HepG2 (cell line): ENCODE measurements around the gene RARA. TPM values are rescaled to one million over a fixed set of nuclear protein-coding genes. Genes with fewer than 3 reads are reported as not detected.

Source experiments
- ATF5 ChIP-seq: sonication (generic); formaldehyde crosslinking; IDR thresholded peaks from 2 replicates; pipeline ENCODE4 v1.4.0; 2020; ENCODE audit warnings: mild to moderate bottlenecking, low read depth, missing genetic modification reagents
- CEBPB ChIP-seq: IDR thresholded peaks from 2 replicates; pipeline ENCODE4 v1.6.1; 2011; ENCODE audit warnings: low read depth, low read length, improper control_type of control experiment, borderline replicate concordance
- GFI1 ChIP-seq: sonication (generic); formaldehyde crosslinking; IDR thresholded peaks from 2 replicates; pipeline ENCODE4 v1.5.0; 2020; ENCODE audit warnings: missing genetic modification reagents, mild to moderate bottlenecking, borderline replicate concordance
- HOXA3 ChIP-seq: sonication (generic); formaldehyde crosslinking; IDR thresholded peaks from 2 replicates; pipeline ENCODE4 v1.5.0; 2020; ENCODE audit warnings: missing genetic modification reagents
- KLF15 ChIP-seq: sonication (generic); formaldehyde crosslinking; IDR thresholded peaks from 2 replicates; pipeline ENCODE4 v1.8.1; 2023; ENCODE audit warnings: borderline replicate concordance, mild to moderate bottlenecking, inconsistent platforms, missing genetic modification reagents, mixed read lengths
- MYPOP ChIP-seq: sonication (generic); formaldehyde crosslinking; IDR thresholded peaks from 2 replicates; pipeline ENCODE4 v1.8.1; 2023; ENCODE audit warnings: mild to moderate bottlenecking, moderate library complexity, missing genetic modification reagents
- NCOR1 ChIP-seq: fragments of 200-600 bp; sonication (generic); IDR thresholded peaks from 2 replicates; pipeline ENCODE4 v1.7.0; 2017; ENCODE audit warnings: antibody characterized with exemption, low read length, borderline replicate concordance
- NFYC ChIP-seq: IDR thresholded peaks from 2 replicates; pipeline ENCODE4 v1.6.1; 2016; ENCODE audit warnings: missing genetic modification reagents, missing compliant biosample characterization
- RAD21 ChIP-seq: fragments of 450-650 bp; formaldehyde crosslinking; IDR thresholded peaks from 2 replicates; pipeline ENCODE4 v1.5.0; 2020; ENCODE audit warnings: mild to moderate bottlenecking
- RCOR2 ChIP-seq: IDR thresholded peaks from 2 replicates; pipeline ENCODE4 v1.6.1; 2016; ENCODE audit warnings: missing biosample characterization, missing genetic modification reagents
- SALL1 ChIP-seq: sonication (generic); formaldehyde crosslinking; IDR thresholded peaks from 2 replicates; pipeline ENCODE4 v1.8.0; 2022; ENCODE audit warnings: mild to moderate bottlenecking, missing genetic modification reagents
- SKI ChIP-seq: fragments of 450-650 bp; IDR thresholded peaks from one replicate; pipeline ENCODE4 v1.6.1; 2018; ENCODE audit warnings: mild to moderate bottlenecking; ENCODE audit not compliant: partially characterized antibody
- ZMAT5 ChIP-seq: sonication (generic); formaldehyde crosslinking; IDR thresholded peaks from 2 replicates; pipeline ENCODE4 v1.5.0; 2020; ENCODE audit warnings: mild to moderate bottlenecking, low read depth, missing genetic modification reagents, borderline replicate concordance
- ZNF34 ChIP-seq: sonication (generic); formaldehyde crosslinking; IDR thresholded peaks from 2 replicates; pipeline ENCODE4 v1.4.0; 2020; ENCODE audit warnings: mild to moderate bottlenecking, missing genetic modification reagents, borderline replicate concordance
- ZNF558 ChIP-seq: sonication (generic); formaldehyde crosslinking; IDR thresholded peaks from 2 replicates; pipeline ENCODE4 v1.9.0; 2022; ENCODE audit warnings: mild to moderate bottlenecking, missing genetic modification reagents, borderline replicate concordance
- ZNF609 ChIP-seq: sonication (generic); formaldehyde crosslinking; IDR thresholded peaks from 2 replicates; pipeline ENCODE4 v1.4.0; 2020; ENCODE audit warnings: mild to moderate bottlenecking, missing genetic modification reagents, borderline replicate concordance
- ZNF737 ChIP-seq: sonication (generic); formaldehyde crosslinking; IDR thresholded peaks from 2 replicates; pipeline ENCODE4 v1.5.0; 2020; ENCODE audit warnings: missing genetic modification reagents, mild to moderate bottlenecking, borderline replicate concordance
- ZNF746 ChIP-seq: sonication (generic); formaldehyde crosslinking; IDR thresholded peaks from 2 replicates; pipeline ENCODE4 v1.8.0; 2022; ENCODE audit warnings: mild to moderate bottlenecking, missing genetic modification reagents
- ZNF816 ChIP-seq: sonication (generic); formaldehyde crosslinking; IDR thresholded peaks from 2 replicates; pipeline ENCODE4 v1.8.0; 2022; ENCODE audit warnings: missing genetic modification reagents, mild to moderate bottlenecking, borderline replicate concordance
- ZUFSP ChIP-seq: sonication (generic); formaldehyde crosslinking; IDR thresholded peaks from 2 replicates; pipeline ENCODE4 v1.9.0; 2021; ENCODE audit warnings: missing genetic modification reagents, mild to moderate bottlenecking, borderline replicate concordance
- polyA plus RNA-seq, 8 experiments: library from polyadenylated mRNA; depleted of rRNA in 3 of 8; stranded (reverse) in 7 of 8; unstranded in 1 of 8; fragments of >200 nt; fragmentation: Illumina TruSeq in 4 of 8; extraction: Trizol in 4 of 8; gene quantifications; 2 replicates each; pipeline versions ENCODE4 v1.2.1 to v1.2.3, GENCODE V29; 2011 to 2016; ENCODE audit warnings: low read depth in 4 of 8, missing spikeins in 1 of 8, mixed read lengths in 1 of 8; ENCODE audit not compliant: insufficient read depth in 1 of 8
- total RNA-seq, 5 experiments: library from RNA; depleted of rRNA; stranded (reverse); fragments of >200 nt; fragmentation: Illumina TruSeq; extraction: Trizol; gene quantifications; 2 replicates each; pipeline ENCODE4 v1.2.3, GENCODE V29; 2016; ENCODE audit warnings: low read depth in 1 of 5

The RARA gene
- total and polyA plus RNA-seq, 2 of the 13 experiments (the other 11 are each of a cell fraction or from before 2014, with no cell fraction given) = 6.4 to 8.6 TPM

GRCh38 chr17:40326014-40326831 lies 17.2 kb downstream of the RARA start (continued):
- TF ChIP-seq SKI (peak; percentile 54), ZNF34 (0 out of 2 replicates have a peak, but pooled peaks have one; percentile 56), NFYC (CRISPR knock-in tag) (no peak), ZNF558 (CRISPR knock-in tag) (no peak), ATF5 (CRISPR knock-in tag) (0 out of 2 replicates have a peak, but pooled peaks have one; percentile 49), ZNF746 (CRISPR knock-in tag) (no peak), GFI1 (CRISPR knock-in tag) (peak; percentile 100), NCOR1 (peak; percentile 1; the same call in 1 of the 2 replicates), CEBPB (peak; percentile 74; the same call in 1 of the 2 replicates), ZNF737 (no peak), RAD21 (no peak), HOXA3 (CRISPR knock-in tag) (peak; percentile 60), ZNF609 (CRISPR knock-in tag) (peak; percentile 81; the same call in 1 of the 2 replicates), KLF15 (CRISPR knock-in tag) (no peak), MYPOP (CRISPR knock-in tag) (0 out of 2 replicates have a peak, but pooled peaks have one; percentile 43), ZNF816 (CRISPR knock-in tag) (no peak), SALL1 (CRISPR knock-in tag) (peak; percentile 33; the same call in 1 of the 2 replicates), ZMAT5 (CRISPR knock-in tag) (no peak), RCOR2 (CRISPR knock-in tag) (peak; percentile 84; the same call in 1 of the 2 replicates), ZUFSP (no peak)
